GM18519 (cell line): Measurements from ENCODE around the gene GIMAP5.

Source experiments
- ATAC-seq: cut with Tn5 transposase; IDR thresholded peaks from one replicate; pipeline ENCODE4 v1.9.1; 2021; ENCODE audit warnings: mild to moderate bottlenecking, moderate library complexity; ENCODE audit not compliant: unreplicated experiment, low FRiP score

Gene GIMAP5

GRCh38 chr7:150737265-150738055, at the start of gene GIMAP5:
GIMAP5 (plus strand) TSS chr7:150737418; CDS start chr7:150740885, 3,467 bp downstream.
- no peak for ATAC-seq

- ATAC-seq, result no peak
Observed at GRCh38 chr7:150688630-150689029, 48.6 kb upstream of the GIMAP5 start.

DNA sequence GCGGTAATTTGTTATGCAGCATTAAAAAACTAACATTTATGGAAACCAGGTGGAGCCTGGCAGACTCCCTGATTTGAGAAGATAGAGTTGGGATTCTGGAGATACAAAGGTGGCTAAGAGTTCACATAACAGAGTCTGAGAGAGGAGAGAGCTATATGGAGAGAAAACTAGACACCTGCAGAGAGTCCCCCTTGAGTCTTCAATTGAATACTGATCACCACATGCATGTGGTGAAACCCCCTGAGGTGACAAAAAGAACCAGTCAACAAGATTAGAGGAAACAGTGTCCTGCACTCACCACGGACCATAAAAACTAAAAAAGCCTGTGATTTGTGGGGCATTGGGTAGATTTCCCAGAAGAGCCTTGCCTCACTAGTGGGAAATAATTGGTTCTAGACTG, 41.6 kb upstream of the GIMAP5 start:
- ATAC-seq, result no peak

GRCh38 chr7:150703209-150703608, 34.0 kb upstream of the GIMAP5 start:
- ATAC-seq, result no peak

DNA sequence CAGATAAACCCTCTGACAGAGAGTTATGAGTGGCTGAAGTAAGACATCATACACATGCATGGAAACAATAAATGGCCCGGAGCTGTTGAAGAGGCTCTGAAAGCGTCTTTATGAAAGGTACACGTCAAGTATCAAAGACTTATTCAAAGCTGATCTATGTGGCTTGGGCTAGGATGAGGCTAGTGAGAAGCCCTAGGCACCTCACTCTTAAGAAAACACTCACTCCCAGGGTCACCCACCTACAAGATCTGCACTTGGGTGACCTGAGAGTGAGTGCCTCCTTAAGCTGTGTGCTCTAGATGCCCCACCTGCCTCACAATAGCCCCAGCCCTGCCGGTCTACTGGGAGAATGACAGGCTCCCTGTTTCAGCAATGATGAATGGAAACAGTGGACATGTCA, 21.9 kb upstream of the GIMAP5 start:
- no peak for ATAC-seq

- ATAC-seq, result no peak
Observed at GRCh38 chr7:150715738-150716137, 21.5 kb upstream of the GIMAP5 start.

DNA sequence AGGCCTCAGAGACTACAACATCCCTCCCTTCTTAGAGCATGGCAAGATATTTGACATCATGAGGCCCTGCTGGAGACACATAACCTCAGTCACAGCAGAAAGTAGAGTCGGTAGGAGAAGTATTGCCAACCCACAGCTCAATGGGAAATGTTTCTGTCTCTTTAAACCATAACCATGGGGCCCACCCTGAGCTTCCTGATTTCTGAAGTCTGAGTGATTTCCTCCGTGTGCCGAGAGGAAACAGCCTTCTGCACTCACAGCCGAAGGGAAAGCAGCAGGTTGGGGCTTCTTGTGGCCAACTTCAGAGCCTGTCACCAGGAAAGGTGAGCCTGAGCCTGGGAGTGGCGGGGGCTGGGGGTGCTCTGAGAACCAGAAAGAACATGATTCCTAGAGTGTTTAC, 20.9 kb upstream of the GIMAP5 start, which contains the start of gene GIMAP1:
TSS of gene GIMAP1 (plus strand) at position 246 of the 400 bp plus-strand sequence. CDS start 2,435 bp downstream, outside the sequence.
- no peak for ATAC-seq

DNA sequence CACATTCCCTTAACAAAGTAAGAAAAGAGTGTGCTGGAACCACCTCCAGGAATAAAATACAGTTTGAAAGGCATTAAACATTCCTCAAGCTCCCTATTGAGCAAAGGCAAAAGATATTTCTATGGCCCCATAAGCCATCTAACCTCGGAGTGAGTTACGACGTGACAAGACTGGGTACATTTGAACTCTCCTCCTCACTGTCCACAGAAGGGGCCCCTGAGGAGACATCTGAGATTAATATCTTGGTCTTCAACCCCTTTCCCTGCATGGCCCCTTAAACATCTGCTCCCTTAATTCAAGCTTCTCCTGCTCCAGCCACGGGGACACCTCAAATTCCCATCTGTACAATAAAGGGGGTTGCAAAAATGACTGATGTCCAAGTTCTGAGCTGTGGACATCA, 20.3 kb upstream of the GIMAP5 start:
- no peak for ATAC-seq

GRCh38 chr7:150717814-150718420, 19.3 kb upstream of the GIMAP5 start:
- ATAC-seq, result no peak

- no peak for ATAC-seq
Observed at GRCh38 chr7:150719436-150719835, 17.8 kb upstream of the GIMAP5 start.

DNA sequence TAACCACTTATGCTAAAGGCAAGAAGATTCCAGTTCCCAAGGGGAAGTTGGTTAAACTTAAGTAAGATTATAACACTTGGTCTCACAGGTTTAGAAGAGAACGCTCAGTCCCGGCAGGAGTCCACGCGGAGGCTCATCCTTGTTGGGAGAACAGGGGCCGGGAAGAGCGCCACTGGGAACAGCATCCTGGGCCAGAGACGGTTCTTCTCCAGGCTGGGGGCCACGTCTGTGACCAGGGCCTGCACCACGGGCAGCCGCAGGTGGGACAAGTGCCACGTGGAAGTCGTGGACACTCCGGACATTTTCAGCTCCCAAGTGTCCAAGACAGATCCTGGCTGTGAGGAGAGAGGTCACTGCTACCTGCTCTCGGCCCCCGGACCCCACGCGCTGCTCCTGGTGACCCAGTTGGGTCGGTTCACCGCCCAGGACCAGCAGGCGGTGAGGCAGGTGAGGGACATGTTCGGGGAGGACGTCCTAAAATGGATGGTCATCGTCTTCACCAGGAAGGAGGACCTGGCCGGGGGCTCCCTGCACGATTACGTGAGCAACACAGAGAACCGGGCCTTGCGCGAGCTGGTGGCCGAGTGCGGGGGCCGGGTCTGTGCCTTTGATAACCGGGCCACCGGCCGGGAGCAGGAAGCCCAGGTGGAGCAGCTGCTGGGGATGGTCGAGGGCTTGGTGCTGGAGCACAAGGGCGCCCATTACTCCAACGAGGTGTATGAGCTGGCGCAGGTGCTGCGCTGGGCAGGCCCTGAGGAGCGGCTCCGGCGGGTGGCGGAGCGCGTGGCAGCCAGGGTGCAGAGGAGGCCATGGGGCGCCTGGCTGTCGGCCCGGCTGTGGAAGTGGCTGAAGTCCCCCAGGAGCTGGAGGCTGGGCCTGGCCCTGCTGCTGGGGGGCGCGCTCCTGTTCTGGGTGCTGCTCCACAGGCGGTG, 17.0 kb upstream of the GIMAP5 start:
- no peak for ATAC-seq

DNA sequence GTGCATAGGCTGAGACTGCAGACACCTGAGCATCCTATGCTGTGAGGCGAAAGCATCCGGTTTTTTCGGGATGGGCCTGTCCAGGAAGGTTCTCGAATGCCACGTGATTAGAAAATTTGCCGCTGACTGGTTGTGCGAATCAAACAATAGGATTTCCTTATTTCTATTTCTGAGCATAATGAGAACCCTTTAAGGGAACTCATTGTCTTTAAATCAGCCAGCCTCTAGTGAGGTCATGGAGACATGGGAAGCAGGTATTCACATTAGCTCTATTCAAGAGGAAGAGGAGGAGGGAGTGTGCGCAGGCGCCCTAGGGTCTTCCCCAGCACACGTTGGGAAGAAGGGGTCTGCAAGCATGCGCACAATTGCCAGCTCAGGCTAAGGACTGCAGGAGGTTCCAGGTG, 15.2 kb upstream of the GIMAP5 start:
- ATAC-seq, result no peak

DNA sequence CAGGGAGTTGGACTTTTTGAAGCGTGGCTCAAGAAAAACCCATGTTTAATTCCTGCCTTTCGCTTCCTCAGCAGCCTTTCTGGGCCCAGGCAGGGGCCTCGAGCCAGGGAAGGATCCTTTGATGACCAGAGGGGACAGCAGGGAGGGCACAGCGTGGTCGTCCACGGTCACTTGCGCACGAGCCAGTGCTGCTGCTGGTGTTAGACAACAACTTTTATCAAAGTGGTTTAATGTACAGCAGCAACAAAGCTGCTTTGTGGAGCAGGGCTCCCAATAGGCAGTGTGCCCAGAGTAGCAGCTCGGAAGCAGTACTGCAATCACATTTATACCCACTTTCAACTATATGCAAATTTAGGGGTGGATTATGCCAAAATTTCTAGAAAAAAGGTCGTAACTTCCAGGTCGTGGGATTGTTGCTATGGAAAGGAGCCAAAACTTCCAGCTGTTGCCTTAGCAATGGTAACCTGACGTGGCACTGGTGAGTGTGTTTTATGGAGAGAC, 14.7 kb upstream of the GIMAP5 start:
- ATAC-seq, result no peak

DNA sequence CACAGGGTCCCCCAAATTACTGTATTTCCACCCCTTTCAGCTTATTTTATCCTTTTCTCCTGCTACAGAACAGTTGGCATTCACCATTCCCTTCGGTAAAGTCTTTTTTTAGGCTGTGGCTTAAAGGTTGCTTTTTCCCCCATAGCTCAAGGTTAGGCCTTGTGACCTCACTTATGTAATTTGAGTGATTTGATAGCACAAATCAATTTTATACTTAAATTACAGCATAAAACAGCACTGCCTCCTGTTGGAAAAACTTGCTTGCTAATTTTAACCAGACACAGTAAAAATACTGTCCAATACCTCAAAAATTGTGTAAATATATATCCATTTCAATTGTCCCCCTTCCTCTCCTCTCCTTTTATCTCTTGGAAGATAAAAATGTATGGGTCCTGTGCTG, 13.8 kb upstream of the GIMAP5 start:
- ATAC-seq, result no peak

DNA sequence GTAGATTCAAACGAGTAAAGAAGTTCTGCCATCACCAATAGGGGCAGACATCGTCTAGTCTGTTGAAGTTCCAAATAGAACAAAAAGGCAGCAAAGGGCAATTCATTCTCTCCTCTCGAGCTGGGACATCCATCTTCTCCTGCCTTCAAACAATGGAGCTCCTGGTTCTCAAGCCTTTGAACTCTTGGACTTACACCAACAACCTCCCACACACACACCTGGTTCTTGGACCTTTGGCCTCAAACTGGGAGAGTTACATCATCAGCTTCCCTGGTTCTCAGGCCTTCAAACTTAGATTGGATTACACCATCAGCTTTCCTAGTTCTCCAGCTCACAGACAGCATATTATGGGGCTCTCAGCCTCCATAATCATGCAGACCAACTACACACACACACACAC, 9.8 kb upstream of the GIMAP5 start:
- no peak for ATAC-seq

GRCh38 chr7:150728011-150728410, 9.2 kb upstream of the GIMAP5 start:
- ATAC-seq, result no peak

DNA sequence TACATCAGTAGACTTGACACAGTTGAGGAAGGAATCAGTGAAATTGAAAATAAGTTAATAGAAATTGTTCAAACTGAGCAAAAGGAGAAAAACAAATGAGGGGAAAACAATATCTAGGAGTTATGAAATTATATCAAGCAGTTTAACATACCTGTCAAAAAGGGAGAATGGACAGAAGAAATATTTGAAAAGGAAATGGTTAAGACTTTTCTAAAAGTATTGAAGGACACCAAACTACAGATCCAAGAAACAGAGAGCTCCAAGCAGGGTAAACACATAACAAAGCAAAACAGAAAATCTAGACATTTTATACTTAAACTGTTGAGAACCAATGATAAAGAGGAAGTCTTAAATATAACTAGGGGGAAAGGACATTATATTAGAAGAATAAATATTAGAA, 8.6 kb upstream of the GIMAP5 start:
- no peak for ATAC-seq

- ATAC-seq, result no peak
Observed at GRCh38 chr7:150731916-150732315, 5.3 kb upstream of the GIMAP5 start.

- ATAC-seq, result no peak
Observed at GRCh38 chr7:150732786-150733481, 4.3 kb upstream of the GIMAP5 start.

- no peak for ATAC-seq
Observed at GRCh38 chr7:150733482-150734095, 3.6 kb upstream of the GIMAP5 start.
